Neuronal stem cell (in vitro differentiated cells): ENCODE data around the gene AKR1C2.
"Not testable (repeated sequence)": the region's sequence is repeated elsewhere in the genome, so short reads cannot be mapped to it uniquely, and the experiment has no call there.

Experiments
- DNase-seq: peaks from one replicate; pipeline ENCODE4 v3.0.0-alpha.2; 2013; ENCODE audit warnings: low spot score
- H2AFZ ChIP-seq: one replicate; pipeline ENCODE4 v1.6.1; 2013; ENCODE audit warnings: mild to moderate bottlenecking, low read length, inconsistent platforms
- H2AK5ac ChIP-seq: 2 replicates; pipeline ENCODE4 v1.6.1; 2013; ENCODE audit warnings: low read depth, mild to moderate bottlenecking, inconsistent platforms, low read length, moderate library complexity, mixed read lengths
- H2BK120ac ChIP-seq: 2 replicates; pipeline ENCODE4 v1.6.1; 2013; ENCODE audit warnings: low read depth, mild to moderate bottlenecking, inconsistent platforms, low read length, moderate library complexity, mixed read lengths
- H2BK12ac ChIP-seq: one replicate; pipeline ENCODE4 v1.6.1; 2013; ENCODE audit warnings: low read length, inconsistent platforms
- H2BK15ac ChIP-seq: 2 replicates; pipeline ENCODE4 v1.6.1; 2013; ENCODE audit warnings: mild to moderate bottlenecking, low read length, inconsistent platforms, mixed read lengths
- H2BK5ac ChIP-seq: one replicate; pipeline ENCODE4 v1.6.1; 2013; ENCODE audit warnings: inconsistent platforms, mild to moderate bottlenecking, low read length, moderate library complexity
- H3K14ac ChIP-seq: one replicate; pipeline ENCODE4 v1.6.1; 2013; ENCODE audit warnings: low read length, inconsistent platforms
- H3K18ac ChIP-seq: 2 replicates; pipeline ENCODE4 v1.6.1; 2013; ENCODE audit warnings: low read length, inconsistent platforms
- H3K23ac ChIP-seq: 2 replicates; pipeline ENCODE4 v1.6.1; 2013; ENCODE audit warnings: low read depth, mild to moderate bottlenecking, mixed read lengths, low read length, inconsistent platforms; ENCODE audit not compliant: poor library complexity
- H3K27ac ChIP-seq: replicated peaks from 3 replicates; pipeline ENCODE4 v1.5.1; 2013; ENCODE audit warnings: low read length, inconsistent platforms
- H3K27me3 ChIP-seq, 3 experiments: 2 replicates each; pipeline ENCODE4 v1.6.1; 2013; ENCODE audit warnings: low read length in 3 of 3, mild to moderate bottlenecking in 2 of 3, inconsistent platforms in 1 of 3, low read depth in 1 of 3, mixed read lengths in 1 of 3, moderate library complexity in 1 of 3; ENCODE audit not compliant: control insufficient read depth in 3 of 3, insufficient read depth in 3 of 3
- H3K36me3 ChIP-seq, 2 donors: replicated peaks in 1 of 2; 2 replicates each; pipeline ENCODE4 v1.6.1; 2013; ENCODE audit warnings: low read length in 2 of 2; ENCODE audit not compliant: control insufficient read depth in 2 of 2, insufficient read depth in 2 of 2
- H3K4ac ChIP-seq: 2 replicates; pipeline ENCODE4 v1.6.1; 2013; ENCODE audit warnings: inconsistent platforms, mild to moderate bottlenecking, low read length, moderate library complexity
- H3K4me1 ChIP-seq, 2 donors: 1 replicate in 1 of 2; 2 replicates in 1 of 2; pipeline ENCODE4 v1.6.1; 2013; ENCODE audit warnings: low read length in 2 of 2, low read depth in 1 of 2; ENCODE audit not compliant: control insufficient read depth in 2 of 2, insufficient read depth in 1 of 2
- H3K4me2 ChIP-seq: one replicate; pipeline ENCODE4 v1.6.1; 2013; ENCODE audit warnings: mild to moderate bottlenecking, low read length, inconsistent platforms; ENCODE audit not compliant: insufficient read depth, poor library complexity, severe bottlenecking
- H3K4me3 ChIP-seq, 2 donors: 2 replicates each; pipeline ENCODE4 v1.5.1; 2013; ENCODE audit warnings: low read length in 2 of 2, mild to moderate bottlenecking in 2 of 2, inconsistent platforms in 1 of 2, moderate library complexity in 1 of 2
- H3K79me1 ChIP-seq: one replicate; pipeline ENCODE4 v1.6.1; 2013; ENCODE audit warnings: low read depth, mild to moderate bottlenecking, inconsistent platforms, low read length, moderate library complexity
- H3K9ac ChIP-seq: one replicate; pipeline ENCODE4 v1.6.1; 2013; ENCODE audit warnings: mild to moderate bottlenecking, low read depth, low read length, inconsistent platforms; ENCODE audit not compliant: poor library complexity
- H3K9me3 ChIP-seq, 2 donors: replicated peaks in 1 of 2; 2 replicates each; pipeline versions ENCODE3 to v1.6.1; 2013; ENCODE audit warnings: low read length in 2 of 2, mild to moderate bottlenecking in 2 of 2, inconsistent platforms in 1 of 2, low read depth in 1 of 2, mixed read lengths in 1 of 2, moderate library complexity in 1 of 2; ENCODE audit not compliant: control insufficient read depth in 2 of 2, insufficient read depth in 1 of 2
- H4K8ac ChIP-seq: one replicate; pipeline ENCODE4 v1.6.1; 2013; ENCODE audit warnings: low read depth, mild to moderate bottlenecking, inconsistent platforms, low read length, moderate library complexity
- H4K91ac ChIP-seq: one replicate; pipeline ENCODE4 v1.6.1; 2013; ENCODE audit warnings: low read length, low read depth, mild to moderate bottlenecking, inconsistent platforms; ENCODE audit not compliant: poor library complexity
- WGBS, 2 donors: extraction: QIAGEN DNeasy Blood & Tissue Kit; methylation state at CpG; one replicate each; pipeline ENCODE4 v1.1.7; 2013; ENCODE audit warnings: missing lambda C conversion rate in 2 of 2, mixed read lengths in 1 of 2; ENCODE audit not compliant: insufficient read length in 2 of 2, insufficient replicate concordance in 1 of 2; ENCODE audit errors: extremely low coverage in 2 of 2; 5-methylcytosine and 5-hydroxymethylcytosine counted together

The AKR1C2 gene

DNA sequence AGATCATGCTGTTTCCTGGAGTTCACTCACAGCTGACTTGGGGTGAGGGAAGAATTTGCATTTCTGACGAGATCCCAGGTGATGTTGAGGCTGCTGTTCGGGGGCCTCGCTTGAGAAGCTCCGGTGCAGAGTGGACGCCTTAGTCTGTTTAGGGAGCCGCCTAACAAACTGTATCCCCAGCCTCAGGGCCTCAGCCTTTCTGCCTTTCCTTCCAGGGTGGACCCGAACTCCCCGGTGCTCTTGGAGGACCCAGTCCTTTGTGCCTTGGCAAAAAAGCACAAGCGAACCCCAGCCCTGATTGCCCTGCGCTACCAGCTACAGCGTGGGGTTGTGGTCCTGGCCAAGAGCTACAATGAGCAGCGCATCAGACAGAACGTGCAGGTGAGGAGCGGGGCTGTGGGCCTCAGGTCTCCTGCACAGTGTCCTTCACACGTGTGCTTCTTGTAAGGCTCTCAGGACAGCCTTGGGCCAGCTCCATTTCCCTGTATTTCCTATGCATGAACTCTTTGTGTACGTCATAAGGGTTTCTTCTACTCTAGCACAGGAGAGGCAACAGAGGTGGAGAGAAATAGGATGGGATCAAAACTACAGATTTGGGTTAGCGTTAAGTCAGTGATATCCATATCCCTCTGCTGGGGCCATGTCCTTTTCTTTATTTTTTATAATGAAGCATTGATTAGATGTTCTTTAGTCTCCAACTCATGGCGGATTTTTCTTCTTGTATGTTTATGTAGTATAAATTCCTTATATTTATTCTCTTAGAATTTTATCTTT, 31.1 kb downstream of the AKR1C2 start:
- H3K27ac ChIP-seq, H2AFZ ChIP-seq, H3K36me3 ChIP-seq, H3K14ac ChIP-seq, H4K91ac ChIP-seq, H3K79me1 ChIP-seq, H3K23ac ChIP-seq, H3K4ac ChIP-seq, H2AK5ac ChIP-seq, H2BK12ac ChIP-seq, DNase-seq, H3K9me3 ChIP-seq, H3K27me3 ChIP-seq, H2BK5ac ChIP-seq, H4K8ac ChIP-seq, H3K4me2 ChIP-seq, H3K18ac ChIP-seq, H2BK120ac ChIP-seq, H3K4me3 ChIP-seq, H2BK15ac ChIP-seq, H3K4me1 ChIP-seq, H3K9ac ChIP-seq: not testable (repeated sequence)
- no CpG with 5 or more reads among the region's 18 CpGs for WGBS, 2 donors

DNA sequence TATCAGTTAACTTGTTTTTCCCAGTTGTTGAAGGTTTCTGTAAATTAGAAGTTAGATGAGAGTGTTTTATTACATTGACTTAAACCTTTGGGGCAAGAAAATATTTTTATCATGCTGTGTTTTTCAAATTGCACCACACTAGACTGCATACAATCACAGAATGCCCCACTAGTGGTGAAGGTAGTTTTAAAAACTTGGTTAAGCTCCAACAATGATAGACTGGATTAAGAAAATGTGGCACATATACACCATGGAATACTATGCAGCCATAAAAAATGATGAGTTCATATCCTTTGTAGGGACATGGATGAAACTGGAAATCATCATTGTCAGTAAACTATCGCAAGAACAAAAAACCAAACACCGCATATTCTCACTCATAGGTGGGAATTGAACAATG, 33.3 kb downstream of the AKR1C2 start:
- not testable (repeated sequence) for H3K18ac ChIP-seq, H2BK120ac ChIP-seq, H3K4ac ChIP-seq, H4K8ac ChIP-seq, H3K36me3 ChIP-seq, H3K4me2 ChIP-seq, H3K27ac ChIP-seq, DNase-seq, H3K23ac ChIP-seq, H2BK12ac ChIP-seq, H3K14ac ChIP-seq, H3K9ac ChIP-seq, H4K91ac ChIP-seq, H2AK5ac ChIP-seq, H2BK5ac ChIP-seq, H3K79me1 ChIP-seq, H3K9me3 ChIP-seq, H2AFZ ChIP-seq, H3K4me3 ChIP-seq, H3K27me3 ChIP-seq, H3K4me1 ChIP-seq, H2BK15ac ChIP-seq
- no CpG with 5 or more reads among the region's 2 CpGs for WGBS, 2 donors

DNA sequence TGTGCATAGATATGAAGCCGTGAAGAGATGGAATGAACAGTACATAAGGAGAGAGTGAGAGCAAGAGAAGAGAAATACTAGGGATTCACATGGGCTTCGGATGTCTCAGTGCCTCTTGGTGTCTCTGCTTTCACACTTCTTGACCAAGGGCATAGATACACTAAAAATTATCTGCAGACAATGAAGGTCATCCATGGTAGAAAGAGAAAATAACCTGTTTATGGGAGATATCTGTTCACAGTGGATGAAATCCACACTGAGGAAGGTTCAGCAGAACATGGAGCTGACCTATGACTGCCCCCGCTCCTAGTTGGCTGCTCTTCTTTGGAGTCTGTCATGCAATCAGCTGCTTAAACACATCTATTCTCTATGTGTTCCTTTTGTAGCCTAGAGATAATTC, 34.4 kb downstream of the AKR1C2 start:
- not testable (repeated sequence) for H2BK15ac ChIP-seq, H3K9ac ChIP-seq, H2AFZ ChIP-seq, H3K14ac ChIP-seq, H3K36me3 ChIP-seq, DNase-seq, H3K4ac ChIP-seq, H3K79me1 ChIP-seq, H3K27ac ChIP-seq, H3K4me1 ChIP-seq, H2AK5ac ChIP-seq, H2BK5ac ChIP-seq, H2BK120ac ChIP-seq, H2BK12ac ChIP-seq, H3K9me3 ChIP-seq, H3K4me2 ChIP-seq, H3K23ac ChIP-seq, H3K4me3 ChIP-seq, H3K18ac ChIP-seq, H4K91ac ChIP-seq, H3K27me3 ChIP-seq, H4K8ac ChIP-seq
- no CpG with 5 or more reads among the region's 3 CpGs for WGBS, 2 donors

DNA sequence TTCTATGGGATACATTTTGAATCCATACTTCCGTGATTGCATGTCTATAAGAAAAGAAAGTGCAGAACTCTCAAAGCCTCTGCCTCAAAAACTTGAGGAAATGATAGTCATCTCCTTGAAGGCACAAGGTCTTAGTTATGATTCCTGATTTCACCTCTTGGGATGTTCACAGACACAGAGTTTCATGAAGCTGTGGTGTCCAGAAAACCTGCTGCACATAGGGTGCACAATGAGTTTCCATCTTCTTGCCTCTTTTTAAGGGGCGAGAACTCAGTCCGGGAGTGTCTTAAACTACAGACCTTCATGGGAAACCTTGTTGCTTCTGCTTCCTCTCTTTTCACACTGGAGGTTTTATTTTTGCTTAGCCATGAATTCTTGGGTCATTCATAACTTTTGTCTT, 36.5 kb downstream of the AKR1C2 start:
- not testable (repeated sequence) for H3K14ac ChIP-seq, H3K4me2 ChIP-seq, H3K27me3 ChIP-seq, H3K4ac ChIP-seq, DNase-seq, H4K91ac ChIP-seq, H2BK120ac ChIP-seq, H3K4me3 ChIP-seq, H2BK5ac ChIP-seq, H3K9ac ChIP-seq, H3K79me1 ChIP-seq, H3K9me3 ChIP-seq, H3K27ac ChIP-seq, H3K4me1 ChIP-seq, H2AFZ ChIP-seq, H2BK15ac ChIP-seq, H4K8ac ChIP-seq, H3K23ac ChIP-seq, H3K36me3 ChIP-seq, H2AK5ac ChIP-seq, H2BK12ac ChIP-seq, H3K18ac ChIP-seq
- no CpG with 5 or more reads among the region's 3 CpGs for WGBS, 2 donors
